Muscle of back (tissue), 11 donors: Measurements from ENCODE around the gene GALP. TPM values are rescaled to one million over a fixed set of nuclear protein-coding genes. Genes with fewer than 3 reads are reported as not detected.
"Not testable (repeated sequence)": the region's sequence is repeated elsewhere in the genome, so short reads cannot be mapped to it uniquely, and the experiment has no call there.

ENCODE experiments used
- DNase-seq, 3 donors: peaks; one replicate each; pipeline versions ENCODE4 v3.0.0 to v3.0.0-alpha.2; 2013
- polyA plus RNA-seq, 10 donors: library from polyadenylated mRNA; unstranded; fragments of 120-200 nt; gene quantifications; one replicate each; pipeline ENCODE4 v1.2.1, GENCODE V29; 2013; ENCODE audit not compliant: insufficient read length in 10 of 10

GALP gene
- polyA plus RNA-seq, 10 donors, result not detected

- peak in 1 of 3 donors; percentile 39 for DNase-seq
Observed at GRCh38 chr19:56147307-56147706, 28.5 kb upstream of the GALP start.

GRCh38 chr19:56148096-56148495 is 27.7 kb upstream of the GALP start:
- no peak for DNase-seq

GRCh38 chr19:56148955-56149655 is 26.7 kb upstream of the GALP start:
- not testable (repeated sequence) for DNase-seq

- DNase-seq, result no peak
Observed at GRCh38 chr19:56149656-56150038, 26.2 kb upstream of the GALP start.

- DNase-seq, result no peak
Observed at GRCh38 chr19:56150358-56150757, 25.4 kb upstream of the GALP start.

- DNase-seq, result no peak
Observed at GRCh38 chr19:56152644-56153043, 23.2 kb upstream of the GALP start.

GRCh38 chr19:56153507-56153906 is 22.3 kb upstream of the GALP start:
- DNase-seq, result no peak

GRCh38 chr19:56155124-56155687 is 20.6 kb upstream of the GALP start:
- no peak for DNase-seq

GRCh38 chr19:56156768-56157167 is 19.0 kb upstream of the GALP start:
- DNase-seq, result no peak

- DNase-seq, result no peak
Observed at GRCh38 chr19:56158170-56158757, 17.5 kb upstream of the GALP start.

- no peak for DNase-seq
Observed at GRCh38 chr19:56159009-56159559, 16.7 kb upstream of the GALP start.

GRCh38 chr19:56159622-56160271 is 16.1 kb upstream of the GALP start:
- no peak for DNase-seq

GRCh38 chr19:56161534-56161933 is 14.3 kb upstream of the GALP start:
- no peak for DNase-seq

- no peak for DNase-seq
Observed at GRCh38 chr19:56162258-56162657, 13.6 kb upstream of the GALP start.

- no peak for DNase-seq
Observed at GRCh38 chr19:56163097-56163496, 12.7 kb upstream of the GALP start.

- DNase-seq, result no peak
Observed at GRCh38 chr19:56167064-56167578, 8.7 kb upstream of the GALP start.

GRCh38 chr19:56170261-56170660 is 5.5 kb upstream of the GALP start:
- DNase-seq, result no peak

GRCh38 chr19:56174086-56174485 is 1.7 kb upstream of the GALP start:
- no peak for DNase-seq

GRCh38 chr19:56174550-56174949 is 1.3 kb upstream of the GALP start:
- DNase-seq, result no peak

GRCh38 chr19:56176310-56176709 is 502 bp downstream of the GALP start:
- not testable (repeated sequence) for DNase-seq

GRCh38 chr19:56176881-56177280 is 1.1 kb downstream of the GALP start:
- no peak for DNase-seq

GRCh38 chr19:56177564-56178243 is 1.9 kb downstream of the GALP start:
- DNase-seq, result no peak
